ENCODE data around the gene TNFRSF19.
"Not testable (repeated sequence)": the region's sequence is repeated elsewhere in the genome, so short reads cannot be mapped to it uniquely, and the experiment has no call there.

TNFRSF19 gene

GRCh38 chr13:23570921-23571315 lies 706 bp downstream of the TNFRSF19 start:
- DNase-seq = no peak

GRCh38 chr13:23571431-23571830 lies 1.2 kb downstream of the TNFRSF19 start:
- DNase-seq = no peak

GRCh38 chr13:23572836-23573235 lies 2.6 kb downstream of the TNFRSF19 start:
- DNase-seq = no peak

GRCh38 chr13:23574421-23575145 lies 4.4 kb downstream of the TNFRSF19 start:
- no peak for DNase-seq

GRCh38 chr13:23575632-23576031 lies 5.4 kb downstream of the TNFRSF19 start:
- DNase-seq = no peak

GRCh38 chr13:23578411-23579071 lies 8.3 kb downstream of the TNFRSF19 start:
- DNase-seq = peak; percentile 32

- peak; percentile 96 for DNase-seq
Measured at GRCh38 chr13:23579072-23579895, 9.1 kb downstream of the TNFRSF19 start.

GRCh38 chr13:23579896-23580683 lies 9.9 kb downstream of the TNFRSF19 start:
- no peak for DNase-seq

GRCh38 chr13:23580684-23581060 lies 10.5 kb downstream of the TNFRSF19 start:
- DNase-seq = no peak

- no peak for DNase-seq
Measured at GRCh38 chr13:23583491-23583890, 13.3 kb downstream of the TNFRSF19 start.

GRCh38 chr13:23584275-23584674 lies 14.1 kb downstream of the TNFRSF19 start:
- no peak for DNase-seq

- DNase-seq = no peak
Measured at GRCh38 chr13:23586336-23586735, 16.1 kb downstream of the TNFRSF19 start.

GRCh38 chr13:23588666-23589065 lies 18.5 kb downstream of the TNFRSF19 start:
- no peak for DNase-seq

- no peak for DNase-seq
Measured at GRCh38 chr13:23592596-23592995, 22.4 kb downstream of the TNFRSF19 start.

GRCh38 chr13:23593148-23593547 lies 22.9 kb downstream of the TNFRSF19 start:
- no peak for DNase-seq

- not testable (repeated sequence) for DNase-seq
Measured at GRCh38 chr13:23594290-23594689, 24.1 kb downstream of the TNFRSF19 start.

- no peak for DNase-seq
Measured at GRCh38 chr13:23598369-23598768, 28.2 kb downstream of the TNFRSF19 start.

- DNase-seq = no peak
Measured at GRCh38 chr13:23599083-23599925, 29.1 kb downstream of the TNFRSF19 start.

- no peak for DNase-seq
Measured at GRCh38 chr13:23600100-23600499, 29.9 kb downstream of the TNFRSF19 start.

GRCh38 chr13:23600534-23600933 lies 30.3 kb downstream of the TNFRSF19 start:
- DNase-seq = no peak

- DNase-seq = no peak
Measured at GRCh38 chr13:23605831-23606230, 35.6 kb downstream of the TNFRSF19 start.

- no peak for DNase-seq
Measured at GRCh38 chr13:23608138-23608537, 37.9 kb downstream of the TNFRSF19 start.
